Tongue (tissue), 2 donors: ENCODE data around the gene PLCB1. TPM values are rescaled to one million over a fixed set of nuclear protein-coding genes. Genes with fewer than 3 reads are reported as not detected.
"Not testable (repeated sequence)": the region's sequence is repeated elsewhere in the genome, so short reads cannot be mapped to it uniquely, and the experiment has no call there.

Experiments used
- DNase-seq: peaks from one replicate; pipeline ENCODE4 v3.0.0-alpha.2; 2015
- total RNA-seq: library from RNA; depleted of rRNA; stranded (reverse); fragments of >200 nt; gene quantifications from one replicate; pipeline ENCODE4 v1.2.3, GENCODE V29; 2014

PLCB1 gene
- total RNA-seq, 1 donor from 2014 or later: 30.9 TPM

- DNase-seq: no peak
Observed at GRCh38 chr20:8335495-8336195, 203.6 kb downstream of the PLCB1 start.

- no peak for DNase-seq
Observed at GRCh38 chr20:8339349-8339748, 207.3 kb downstream of the PLCB1 start.

GRCh38 chr20:8342391-8342790 is 210.3 kb downstream of the PLCB1 start:
- no peak for DNase-seq

GRCh38 chr20:8344106-8344505 is 212.0 kb downstream of the PLCB1 start:
- DNase-seq: no peak

- DNase-seq: no peak
Observed at GRCh38 chr20:8344631-8345030, 212.6 kb downstream of the PLCB1 start.

GRCh38 chr20:8346700-8347270 is 214.7 kb downstream of the PLCB1 start:
- peak; percentile 55 for DNase-seq

- not testable (repeated sequence) for DNase-seq
Observed at GRCh38 chr20:8350225-8350624, 218.2 kb downstream of the PLCB1 start.

- DNase-seq: no peak
Observed at GRCh38 chr20:8352486-8352885, 220.4 kb downstream of the PLCB1 start.

GRCh38 chr20:8353512-8353911 is 221.4 kb downstream of the PLCB1 start:
- no peak for DNase-seq

GRCh38 chr20:8355453-8355852 is 223.4 kb downstream of the PLCB1 start:
- DNase-seq: no peak

GRCh38 chr20:8356806-8357205 is 224.7 kb downstream of the PLCB1 start:
- no peak for DNase-seq

GRCh38 chr20:8357703-8358102 is 225.6 kb downstream of the PLCB1 start:
- no peak for DNase-seq

GRCh38 chr20:8360035-8360434 is 228.0 kb downstream of the PLCB1 start:
- DNase-seq: no peak

GRCh38 chr20:8361006-8361652 is 229.1 kb downstream of the PLCB1 start:
- no peak for DNase-seq

- DNase-seq: no peak
Observed at GRCh38 chr20:8361779-8362178, 229.7 kb downstream of the PLCB1 start.

GRCh38 chr20:8362457-8362856 is 230.4 kb downstream of the PLCB1 start:
- DNase-seq: no peak

GRCh38 chr20:8363970-8364733 is 232.1 kb downstream of the PLCB1 start:
- DNase-seq: no peak

- no peak for DNase-seq
Observed at GRCh38 chr20:8364734-8365078, 232.6 kb downstream of the PLCB1 start.

GRCh38 chr20:8365634-8366033 is 233.6 kb downstream of the PLCB1 start:
- no peak for DNase-seq

- no peak for DNase-seq
Observed at GRCh38 chr20:8366303-8366923, 234.3 kb downstream of the PLCB1 start.

- no peak for DNase-seq
Observed at GRCh38 chr20:8367689-8368088, 235.6 kb downstream of the PLCB1 start.

GRCh38 chr20:8368670-8369069 is 236.6 kb downstream of the PLCB1 start:
- no peak for DNase-seq

GRCh38 chr20:8369311-8369710 is 237.2 kb downstream of the PLCB1 start:
- DNase-seq: no peak
